Measurements from ENCODE around the gene SYCN. TPM values are rescaled to one million over a fixed set of nuclear protein-coding genes. Genes with fewer than 3 reads are reported as not detected.
"Not testable (repeated sequence)": the region's sequence is repeated elsewhere in the genome, so short reads cannot be mapped to it uniquely, and the experiment has no call there.

Gene SYCN
- total RNA-seq, 2 donors from 2014 or later, result not detected

DNA sequence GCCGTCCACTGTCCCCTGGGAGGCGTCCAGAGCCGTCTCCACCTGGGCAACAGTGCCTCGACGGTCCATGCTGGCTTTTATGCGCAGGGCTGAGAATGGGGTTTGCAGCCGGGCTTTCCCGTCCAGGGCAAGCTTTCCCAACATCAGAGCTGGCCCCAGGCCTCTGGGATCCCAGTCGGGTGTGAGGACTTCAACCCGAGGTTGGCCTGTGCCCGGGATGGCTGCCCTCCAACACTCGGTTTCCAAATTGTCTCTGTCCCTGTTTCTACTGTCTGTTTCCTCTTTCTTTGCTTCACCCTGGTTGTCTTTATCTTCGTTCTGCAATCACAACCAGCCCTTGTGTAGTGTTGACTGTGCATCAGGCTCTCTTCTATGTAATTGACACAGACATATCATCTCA, 44.7 kb upstream of the SYCN start, which contains the start of gene IFNL4:
IFNL4 (minus strand) TSS at position 51 of the 400 bp plus-strand sequence.
- H3K36me3 ChIP-seq, result no peaks in the 10 kb centered on the region
- TF ChIP-seq, protein P1, sequence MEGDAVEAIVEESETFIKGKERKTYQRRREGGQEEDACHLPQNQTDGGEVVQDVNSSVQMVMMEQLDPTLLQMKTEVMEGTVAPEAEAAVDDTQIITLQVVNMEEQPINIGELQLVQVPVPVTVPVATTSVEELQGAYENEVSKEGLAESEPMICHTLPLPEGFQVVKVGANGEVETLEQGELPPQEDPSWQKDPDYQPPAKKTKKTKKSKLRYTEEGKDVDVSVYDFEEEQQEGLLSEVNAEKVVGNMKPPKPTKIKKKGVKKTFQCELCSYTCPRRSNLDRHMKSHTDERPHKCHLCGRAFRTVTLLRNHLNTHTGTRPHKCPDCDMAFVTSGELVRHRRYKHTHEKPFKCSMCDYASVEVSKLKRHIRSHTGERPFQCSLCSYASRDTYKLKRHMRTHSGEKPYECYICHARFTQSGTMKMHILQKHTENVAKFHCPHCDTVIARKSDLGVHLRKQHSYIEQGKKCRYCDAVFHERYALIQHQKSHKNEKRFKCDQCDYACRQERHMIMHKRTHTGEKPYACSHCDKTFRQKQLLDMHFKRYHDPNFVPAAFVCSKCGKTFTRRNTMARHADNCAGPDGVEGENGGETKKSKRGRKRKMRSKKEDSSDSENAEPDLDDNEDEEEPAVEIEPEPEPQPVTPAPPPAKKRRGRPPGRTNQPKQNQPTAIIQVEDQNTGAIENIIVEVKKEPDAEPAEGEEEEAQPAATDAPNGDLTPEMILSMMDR (IDR thresholded peaks at IDR 0.05), result no peak
- no peak for ATAC-seq (ENCODE audit: insufficient number of reproducible peaks, low FRiP score, low read depth)
- no peak for DNase-seq (ENCODE audit: low spot score)
- peaks cover 5% of the 10 kb centered on the region for H3K27me3 ChIP-seq (replicated peaks; ENCODE audit: insufficient read depth)
- no peaks in the 10 kb centered on the region for H3K9me3 ChIP-seq
- no peak within 1 kb of the TSS for H3K27ac ChIP-seq
- peaks cover 0 to 10% of the 10 kb centered on the region in 2 donors for H3K4me1 ChIP-seq (ENCODE audit: control insufficient read depth in 1 of 2, low read depth in 2 of 2)
- H3K4me3 ChIP-seq, result peak within 1 kb of the TSS; percentile 41

DNA sequence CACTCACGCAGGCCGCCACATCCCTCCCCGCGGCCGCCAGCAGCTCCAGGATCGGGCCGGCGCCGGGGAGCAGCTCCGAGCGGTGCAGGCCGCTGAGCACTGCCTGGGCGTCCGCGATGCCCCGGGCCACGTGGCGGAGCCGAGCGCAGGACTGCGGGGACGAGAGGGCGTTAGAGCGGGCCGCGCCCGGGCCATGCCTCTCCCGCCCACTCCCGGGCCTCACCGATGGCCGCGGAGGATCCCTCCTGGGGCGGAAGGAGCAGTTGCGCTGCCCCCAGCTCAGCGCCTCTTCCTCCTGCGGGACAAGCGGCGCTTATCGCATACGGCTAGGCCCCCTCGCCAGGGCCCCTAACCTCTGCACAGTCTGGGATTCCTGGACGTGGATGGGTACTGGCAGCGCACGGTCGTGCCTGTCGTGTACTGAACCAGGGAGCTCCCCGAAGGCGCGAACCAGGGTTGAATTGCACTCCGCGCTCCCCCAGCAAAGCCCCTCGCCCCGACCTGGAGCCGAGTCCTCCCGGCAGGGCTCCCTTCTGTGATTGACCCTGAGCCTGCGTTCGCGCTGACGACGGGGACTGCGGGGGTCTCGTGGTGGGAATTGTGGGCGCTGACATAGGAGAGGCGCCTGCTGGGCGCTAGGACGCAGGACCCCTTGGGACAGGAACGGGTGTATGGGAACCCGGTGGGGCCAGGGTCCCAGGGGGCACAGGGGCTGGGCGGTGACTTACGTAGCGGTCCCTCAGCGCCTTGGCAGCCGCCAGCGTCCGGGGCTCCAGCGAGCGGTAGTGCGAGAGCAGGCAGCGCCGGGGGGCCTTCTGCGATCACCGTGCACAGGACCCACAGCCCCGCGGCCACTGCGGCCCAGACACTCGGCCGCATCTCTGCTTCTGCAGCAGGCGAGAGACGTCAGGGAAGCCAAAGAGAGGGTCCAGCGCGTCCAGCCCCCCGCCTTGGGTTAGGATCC, 43.9 kb upstream of the SYCN start:
- H3K27ac ChIP-seq, result no peak overlapping the region
- no peak for DNase-seq (ENCODE audit: low spot score)
- TF ChIP-seq, protein P1 (IDR thresholded peaks at IDR 0.05), result no peak
- no peaks in the 10 kb centered on the region for H3K36me3 ChIP-seq
- peaks cover 0 to 10% of the 10 kb centered on the region in 2 donors for H3K4me1 ChIP-seq (ENCODE audit: control insufficient read depth in 1 of 2, low read depth in 2 of 2)
- H3K27me3 ChIP-seq (replicated peaks; ENCODE audit: insufficient read depth), result peaks cover 5% of the 10 kb centered on the region
- peak overlapping the region; percentile 41 for H3K4me3 ChIP-seq
- ATAC-seq (ENCODE audit: insufficient number of reproducible peaks, low FRiP score, low read depth), result no peak
- H3K9me3 ChIP-seq, result no peaks in the 10 kb centered on the region

DNA sequence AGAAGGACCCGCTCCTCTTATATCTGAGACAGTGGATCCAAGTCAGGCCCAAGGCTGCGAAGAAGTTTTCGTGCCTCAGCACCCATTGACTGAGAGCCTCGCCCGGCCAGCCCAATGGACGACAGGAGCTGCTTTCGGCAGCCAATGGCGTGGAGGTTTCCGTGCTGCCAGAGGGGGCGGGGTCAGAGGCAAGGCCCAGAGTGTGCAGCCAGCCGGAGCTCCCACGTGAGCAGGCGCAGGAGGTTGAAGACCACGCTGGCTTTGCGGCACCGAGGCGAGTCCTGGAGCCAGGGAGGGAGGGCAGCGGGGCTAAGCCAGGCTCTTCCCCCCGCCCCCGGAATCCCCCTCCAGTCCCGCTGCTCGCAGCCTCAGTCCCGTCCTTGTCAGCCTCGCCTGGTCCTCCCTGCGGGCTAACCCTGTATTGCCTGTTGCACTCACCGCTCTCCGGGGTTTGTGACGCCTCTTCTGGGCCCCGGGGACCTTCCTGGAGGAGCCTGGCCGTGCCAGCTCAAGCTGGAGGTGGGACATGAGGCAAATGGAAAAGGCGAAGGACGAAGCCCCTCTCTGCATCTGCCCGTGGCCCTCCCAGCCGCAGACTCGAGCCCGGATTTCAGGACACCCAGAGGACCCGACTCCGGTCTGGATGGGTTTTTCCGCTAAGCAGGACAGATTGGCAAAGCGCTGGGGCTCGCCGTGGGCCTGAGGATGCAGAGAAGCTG, 43.0 kb upstream of the SYCN start:
- Histone ChIP-seq H3K4me3 (peak overlapping the region; percentile 41), H3K4me1 (ENCODE audit: control insufficient read depth in 1 of 2, low read depth in 2 of 2) (peaks cover 0 to 10% of the 10 kb centered on the region in 2 donors), H3K27ac (no peak overlapping the region), H3K27me3 (replicated peaks; ENCODE audit: insufficient read depth) (peaks cover 5% of the 10 kb centered on the region), H3K9me3 (no peaks in the 10 kb centered on the region), H3K36me3 (no peaks in the 10 kb centered on the region)
- no peak for ATAC-seq (ENCODE audit: insufficient number of reproducible peaks, low FRiP score, low read depth)
- no peak for DNase-seq (ENCODE audit: low spot score)
- TF ChIP-seq, protein P1 (IDR thresholded peaks at IDR 0.05), result no peak

DNA sequence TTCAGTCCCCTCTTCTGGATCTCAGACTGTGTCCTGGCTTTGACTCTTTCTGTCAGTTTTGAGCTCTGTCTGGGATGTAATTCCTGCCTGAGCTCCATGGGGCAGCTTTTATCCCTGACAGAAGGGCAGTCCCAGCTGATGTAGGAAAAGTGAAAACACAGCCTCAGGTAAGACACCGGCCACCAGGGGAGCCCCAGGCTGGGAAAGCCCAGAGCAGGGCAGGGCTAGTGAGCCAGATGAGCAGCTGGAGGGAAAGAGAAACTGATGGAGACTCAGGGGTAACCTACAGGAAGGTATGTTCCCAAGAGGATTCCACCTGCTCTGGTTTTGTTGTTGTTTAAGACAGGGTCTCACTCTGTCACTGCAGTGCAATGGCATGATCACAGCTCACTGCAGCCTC, 41.1 kb upstream of the SYCN start:
- ATAC-seq (ENCODE audit: insufficient number of reproducible peaks, low FRiP score, low read depth); H3K27ac ChIP-seq; H3K27me3 ChIP-seq (replicated peaks; ENCODE audit: insufficient read depth); H3K4me3 ChIP-seq; DNase-seq (ENCODE audit: low spot score); H3K9me3 ChIP-seq; H3K36me3 ChIP-seq: not testable (repeated sequence)
- peaks cover 0 to 10% of the 10 kb centered on the region in 2 donors for H3K4me1 ChIP-seq (ENCODE audit: control insufficient read depth in 1 of 2, low read depth in 2 of 2)

DNA sequence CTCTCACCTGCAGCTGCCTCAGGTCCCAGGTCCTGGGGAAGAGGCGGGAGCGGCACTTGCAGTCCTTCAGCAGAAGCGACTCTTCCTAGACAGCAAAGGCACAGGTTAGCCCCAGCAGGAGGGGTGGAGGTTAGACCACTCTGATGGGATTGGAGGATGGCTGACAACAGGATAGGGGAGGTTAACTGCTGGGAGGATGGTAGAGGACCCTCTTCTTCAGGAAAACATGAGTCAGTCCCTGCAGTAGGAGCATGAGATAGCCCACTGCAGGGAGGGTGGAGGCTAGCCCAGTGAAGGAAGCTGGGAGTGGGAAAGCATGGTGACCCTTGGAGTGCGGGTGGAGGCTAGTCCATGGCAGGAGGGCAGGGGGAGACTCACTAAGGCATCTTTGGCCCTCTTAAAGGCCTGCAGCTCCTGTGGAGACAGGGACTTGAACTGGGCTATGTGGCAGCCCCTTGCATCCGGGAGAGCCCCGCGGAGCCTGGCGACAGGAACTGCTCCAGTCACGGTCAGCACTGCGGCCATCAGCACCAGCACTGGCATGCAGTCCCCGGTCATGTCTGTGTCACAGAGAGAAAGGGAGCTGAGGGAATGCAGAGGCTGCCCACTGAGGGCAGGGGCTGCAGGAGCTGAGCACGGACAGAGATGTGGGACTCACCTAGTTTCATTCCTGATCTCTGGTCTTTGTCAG, 40.5 kb upstream of the SYCN start, which contains the start of gene IFNL3:
IFNL3 (minus strand) TSS at position 597 of the 691 bp plus-strand sequence; CDS start at position 558, 39 bp downstream.
- not testable (repeated sequence) for ATAC-seq (ENCODE audit: insufficient number of reproducible peaks, low FRiP score, low read depth); H3K4me3 ChIP-seq; H3K27ac ChIP-seq; H3K27me3 ChIP-seq (replicated peaks; ENCODE audit: insufficient read depth); DNase-seq (ENCODE audit: low spot score); H3K36me3 ChIP-seq; H3K9me3 ChIP-seq
- peaks cover 0 to 10% of the 10 kb centered on the region in 2 donors for H3K4me1 ChIP-seq (ENCODE audit: control insufficient read depth in 1 of 2, low read depth in 2 of 2)

DNA sequence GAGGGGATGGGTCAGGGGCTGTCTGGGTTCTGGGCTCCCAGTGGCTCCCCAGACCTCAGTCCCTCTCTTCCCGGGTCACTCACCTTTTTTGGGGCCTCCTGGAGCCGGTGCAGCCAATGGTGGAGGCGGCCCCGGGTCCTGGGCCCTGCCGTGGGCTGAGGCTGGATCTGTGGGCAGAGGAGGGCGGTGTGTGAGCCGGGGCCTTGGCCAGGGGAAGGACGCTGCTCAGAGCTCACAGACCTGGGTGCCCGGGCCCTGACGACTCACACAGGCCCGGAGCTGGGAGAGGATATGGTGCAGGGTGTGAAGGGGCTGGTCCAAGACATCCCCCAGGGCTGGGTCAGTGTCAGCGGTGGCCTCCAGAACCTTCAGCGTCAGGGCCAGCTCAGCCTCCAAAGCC, 39.7 kb upstream of the SYCN start:
- ATAC-seq (ENCODE audit: insufficient number of reproducible peaks, low FRiP score, low read depth); H3K36me3 ChIP-seq; H3K27ac ChIP-seq; H3K27me3 ChIP-seq (replicated peaks; ENCODE audit: insufficient read depth); H3K4me3 ChIP-seq; DNase-seq (ENCODE audit: low spot score); H3K9me3 ChIP-seq: not testable (repeated sequence)
- peaks cover 0 to 10% of the 10 kb centered on the region in 2 donors for H3K4me1 ChIP-seq (ENCODE audit: control insufficient read depth in 1 of 2, low read depth in 2 of 2)

All from thoracic aorta (tissue), 2 donors.